A549 treated with RU486 at 1 μM for 4 hours (cell line): ENCODE data around the gene LRCOL1. TPM values are rescaled to one million over a fixed set of nuclear protein-coding genes. Genes with fewer than 3 reads are reported as not detected.

Source experiments
- total RNA-seq: library from RNA; stranded (reverse); fragments of 200-300 nt; extraction: Qiagen RNA extraction; gene quantifications from 5 replicates; pipeline ENCODE4 v1.2.3, GENCODE V29; 2022; ENCODE audit warnings: low read depth

Gene LRCOL1
- not detected in 5 replicates for total RNA-seq

DNA sequence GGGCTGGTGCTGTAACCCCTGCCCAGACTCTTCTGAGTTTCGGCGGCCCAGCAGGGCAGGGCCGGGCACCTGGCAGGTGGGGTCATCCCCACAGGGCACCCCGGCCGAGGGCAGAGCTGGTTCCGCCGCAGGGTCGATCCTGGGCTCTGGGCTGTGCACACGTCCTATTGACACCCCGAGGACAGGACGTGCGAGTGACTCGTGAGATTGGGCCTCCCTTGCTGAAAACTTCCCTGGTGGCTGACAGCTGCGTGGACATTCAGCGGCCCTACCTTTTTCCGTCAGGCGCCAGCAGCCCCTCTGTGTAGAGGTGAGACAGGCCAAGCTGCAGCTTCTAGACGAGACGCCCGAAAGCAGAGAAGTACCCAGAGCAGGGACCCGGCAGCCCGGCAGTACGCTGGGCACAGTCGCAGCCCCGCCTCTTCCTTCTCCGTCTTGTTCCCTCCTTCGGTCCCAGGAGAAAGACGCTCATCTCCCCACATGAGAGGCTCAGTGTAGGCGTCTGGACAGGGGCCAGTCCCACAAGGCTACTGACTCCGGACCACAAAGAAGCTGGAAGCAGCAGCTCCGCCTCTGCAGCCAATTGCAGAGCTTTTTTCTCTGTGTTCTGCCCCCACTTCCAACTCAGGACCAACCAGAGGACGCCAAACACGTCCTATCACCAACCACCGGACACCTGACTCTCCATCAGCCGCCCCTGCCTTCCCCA lies at the start of gene LRCOL1:
LRCOL1 (minus strand) TSS at position 532 of the 709 bp plus-strand sequence. CDS start 4,331 bp downstream, outside the sequence.

GRCh38 chr12:132618683-132619043 lies 8.3 kb upstream of the LRCOL1 start, which contains the start of gene P2RX2:
P2RX2 (plus strand) TSS chr12:132618776; CDS start chr12:132618817, 41 bp downstream.

Other genes with a start within 250 kb of the LRCOL1 start
- gene FBRSL1, start 120.4 kb downstream of the LRCOL1 start, total RNA-seq = 50.9 to 94.0 TPM (median 81.4 TPM) in 5 replicates
- not detected in 5 replicates for gene P2RX2, start 8.2 kb upstream of the LRCOL1 start, total RNA-seq
- 41.2 to 49.7 TPM (median 44.5 TPM) in 5 replicates for gene POLE, start 76.8 kb upstream of the LRCOL1 start, total RNA-seq
- 21.5 to 35.7 TPM (median 30.5 TPM) in 5 replicates for gene PXMP2, start 77.0 kb upstream of the LRCOL1 start, total RNA-seq
- 39.7 to 60.9 TPM (median 53.4 TPM) in 5 replicates for gene PGAM5, start 100.3 kb upstream of the LRCOL1 start, total RNA-seq
- gene ANKLE2, start 151.2 kb upstream of the LRCOL1 start, total RNA-seq = 74.0 to 84.5 TPM (median 80.3 TPM) in 5 replicates
- 17.6 to 25.0 TPM (median 20.4 TPM) in 5 replicates for gene GOLGA3, start 218.3 kb upstream of the LRCOL1 start, total RNA-seq